Transverse colon (tissue), 4 donors: Measurements from ENCODE around the gene MAMDC2.

Experiments
- CTCF ChIP-seq, 5 experiments: fragments of 200-600 bp in 3 of 5; fragments of 450-650 bp in 2 of 5; sonication (generic) in 3 of 5; IDR thresholded peaks; 1 replicate in 2 of 5; 2 replicates in 3 of 5; pipeline ENCODE4 v1.5.1; 2016 to 2017; ENCODE audit warnings: antibody characterized with exemption in 5 of 5, inconsistent platforms in 3 of 5, mild to moderate bottlenecking in 2 of 5, moderate library complexity in 1 of 5
- EP300 ChIP-seq: sonication (generic); formaldehyde crosslinking; IDR thresholded peaks from one replicate; pipeline ENCODE4 v1.6.1; 2017; ENCODE audit warnings: antibody characterized with exemption, low read depth
- POLR2AphosphoS5 ChIP-seq, 3 donors: sonication (generic); formaldehyde crosslinking; IDR thresholded peaks; one replicate each; pipeline ENCODE4 v1.6.1; 2016; ENCODE audit warnings: antibody characterized with exemption in 3 of 3

DNA sequence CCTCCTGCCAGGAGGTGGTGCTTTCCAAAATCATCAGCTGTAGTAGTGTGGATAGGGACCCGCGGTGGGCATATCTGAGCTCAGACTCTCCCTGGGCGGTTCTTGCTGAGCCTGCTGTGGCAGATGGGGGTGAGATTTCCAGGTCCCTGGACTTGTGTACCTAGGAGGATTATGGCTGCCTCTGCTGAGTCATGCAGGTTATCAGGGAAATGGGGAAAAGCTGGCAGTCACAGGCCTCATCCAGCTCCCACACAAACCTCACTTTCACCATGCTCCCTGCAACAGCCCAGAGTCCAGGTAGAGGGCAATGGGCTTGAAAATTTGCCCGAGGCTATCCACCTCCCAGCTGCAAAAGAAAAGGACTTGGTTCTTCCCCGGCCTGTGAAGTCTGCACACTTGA is 23.4 kb upstream of the MAMDC2 start:
- no peak for TF ChIP-seq CTCF (IDR thresholded peaks at IDR 0.05)
- TF ChIP-seq POLR2AphosphoS5 (IDR thresholded peaks at IDR 0.05): no peak
- no peak for TF ChIP-seq EP300
